Mammary epithelial cell (primary cell): ENCODE results near the gene CARD19.

Experiments
- EZH2 ChIP-seq: IDR thresholded peaks from 2 replicates; pipeline ENCODE4 v1.6.1; 2012; ENCODE audit warnings: low read length, inconsistent platforms, borderline replicate concordance
- TF ChIP-seq, protein P1 (sequence below), 2 donors: IDR thresholded peaks in 1 of 2; conservative IDR thresholded peaks in 1 of 2; 2 replicates each; pipeline ENCODE4 v1.5.1; 2011 to 2012; ENCODE audit warnings: inconsistent platforms in 2 of 2, low read length in 2 of 2, mild to moderate bottlenecking in 2 of 2, control low read depth in 1 of 2, low read depth in 1 of 2; ENCODE audit not compliant: insufficient read depth in 1 of 2; ENCODE audit errors: extremely low read depth in 1 of 2

GRCh38 chr9:93093877-93094657 is 1.9 kb upstream of the CARD19 start:
- TF ChIP-seq, protein P1, sequence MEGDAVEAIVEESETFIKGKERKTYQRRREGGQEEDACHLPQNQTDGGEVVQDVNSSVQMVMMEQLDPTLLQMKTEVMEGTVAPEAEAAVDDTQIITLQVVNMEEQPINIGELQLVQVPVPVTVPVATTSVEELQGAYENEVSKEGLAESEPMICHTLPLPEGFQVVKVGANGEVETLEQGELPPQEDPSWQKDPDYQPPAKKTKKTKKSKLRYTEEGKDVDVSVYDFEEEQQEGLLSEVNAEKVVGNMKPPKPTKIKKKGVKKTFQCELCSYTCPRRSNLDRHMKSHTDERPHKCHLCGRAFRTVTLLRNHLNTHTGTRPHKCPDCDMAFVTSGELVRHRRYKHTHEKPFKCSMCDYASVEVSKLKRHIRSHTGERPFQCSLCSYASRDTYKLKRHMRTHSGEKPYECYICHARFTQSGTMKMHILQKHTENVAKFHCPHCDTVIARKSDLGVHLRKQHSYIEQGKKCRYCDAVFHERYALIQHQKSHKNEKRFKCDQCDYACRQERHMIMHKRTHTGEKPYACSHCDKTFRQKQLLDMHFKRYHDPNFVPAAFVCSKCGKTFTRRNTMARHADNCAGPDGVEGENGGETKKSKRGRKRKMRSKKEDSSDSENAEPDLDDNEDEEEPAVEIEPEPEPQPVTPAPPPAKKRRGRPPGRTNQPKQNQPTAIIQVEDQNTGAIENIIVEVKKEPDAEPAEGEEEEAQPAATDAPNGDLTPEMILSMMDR (conservative IDR thresholded peaks at IDR 0.05 in 1 of 2, IDR thresholded peaks at IDR 0.05 in 1 of 2; ENCODE audit: extremely low read depth in 1 of 2, insufficient read depth in 1 of 2, low read depth in 1 of 2, low read length in 2 of 2): no peak
- TF ChIP-seq EZH2: no peak
